ENCODE results near the gene UPK3A.
A peak's percentile ranks its signal among the peaks of the same experiment; 100 is the strongest.

Gene UPK3A

DNA sequence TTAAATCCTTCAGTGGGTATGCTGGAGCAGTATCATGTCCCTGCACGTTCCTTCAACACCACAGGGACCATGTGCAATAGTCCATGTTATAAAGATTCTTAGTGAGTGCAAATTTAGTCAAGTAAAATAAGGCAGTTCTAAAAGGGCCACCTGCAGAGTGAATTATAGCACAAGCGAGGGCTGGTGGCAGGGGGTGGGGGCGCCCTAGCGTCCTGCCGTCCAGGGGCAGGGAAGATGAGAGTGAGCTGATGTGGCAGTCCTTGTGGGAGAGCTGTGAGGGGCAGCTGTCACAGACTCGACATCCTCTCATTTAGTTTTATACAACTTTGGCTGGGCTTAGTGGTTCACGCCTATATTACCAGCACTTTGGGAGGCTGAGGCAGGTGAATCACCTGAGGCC, 54.0 kb downstream of the UPK3A start:
- H3K4me3 ChIP-seq (ENCODE audit: low read length), result no peak overlapping the region
- TF ChIP-seq, protein P1, sequence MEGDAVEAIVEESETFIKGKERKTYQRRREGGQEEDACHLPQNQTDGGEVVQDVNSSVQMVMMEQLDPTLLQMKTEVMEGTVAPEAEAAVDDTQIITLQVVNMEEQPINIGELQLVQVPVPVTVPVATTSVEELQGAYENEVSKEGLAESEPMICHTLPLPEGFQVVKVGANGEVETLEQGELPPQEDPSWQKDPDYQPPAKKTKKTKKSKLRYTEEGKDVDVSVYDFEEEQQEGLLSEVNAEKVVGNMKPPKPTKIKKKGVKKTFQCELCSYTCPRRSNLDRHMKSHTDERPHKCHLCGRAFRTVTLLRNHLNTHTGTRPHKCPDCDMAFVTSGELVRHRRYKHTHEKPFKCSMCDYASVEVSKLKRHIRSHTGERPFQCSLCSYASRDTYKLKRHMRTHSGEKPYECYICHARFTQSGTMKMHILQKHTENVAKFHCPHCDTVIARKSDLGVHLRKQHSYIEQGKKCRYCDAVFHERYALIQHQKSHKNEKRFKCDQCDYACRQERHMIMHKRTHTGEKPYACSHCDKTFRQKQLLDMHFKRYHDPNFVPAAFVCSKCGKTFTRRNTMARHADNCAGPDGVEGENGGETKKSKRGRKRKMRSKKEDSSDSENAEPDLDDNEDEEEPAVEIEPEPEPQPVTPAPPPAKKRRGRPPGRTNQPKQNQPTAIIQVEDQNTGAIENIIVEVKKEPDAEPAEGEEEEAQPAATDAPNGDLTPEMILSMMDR (conservative IDR thresholded peaks at IDR 0.05; ENCODE audit: low read depth, low read length), result no peak
- DNase-seq (ENCODE audit: low read depth), result no peak

DNA sequence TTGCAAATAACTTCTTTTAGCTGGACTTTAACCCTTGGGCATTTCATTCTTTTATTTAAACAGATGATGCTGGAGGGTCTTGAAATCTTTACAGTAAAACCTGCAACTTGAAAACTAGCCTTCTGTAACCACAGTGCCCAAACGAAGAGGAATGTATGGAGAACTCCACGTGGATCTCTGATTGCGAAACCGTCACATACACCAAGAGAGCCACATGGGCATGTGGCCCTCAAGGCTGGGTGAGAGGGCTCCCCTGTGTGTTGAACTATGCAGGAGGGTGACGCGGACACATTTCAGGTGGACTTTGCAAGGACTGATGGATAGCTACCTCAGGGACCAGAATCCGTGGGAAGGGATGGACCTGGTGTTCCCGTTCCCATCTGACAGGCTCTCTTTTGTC, 55.6 kb downstream of the UPK3A start:
- DNase-seq (ENCODE audit: low read depth), result no peak
- no peak overlapping the region for H3K4me3 ChIP-seq (ENCODE audit: low read length)
- TF ChIP-seq, protein P1 (conservative IDR thresholded peaks at IDR 0.05; ENCODE audit: low read depth, low read length), result no peak

DNA sequence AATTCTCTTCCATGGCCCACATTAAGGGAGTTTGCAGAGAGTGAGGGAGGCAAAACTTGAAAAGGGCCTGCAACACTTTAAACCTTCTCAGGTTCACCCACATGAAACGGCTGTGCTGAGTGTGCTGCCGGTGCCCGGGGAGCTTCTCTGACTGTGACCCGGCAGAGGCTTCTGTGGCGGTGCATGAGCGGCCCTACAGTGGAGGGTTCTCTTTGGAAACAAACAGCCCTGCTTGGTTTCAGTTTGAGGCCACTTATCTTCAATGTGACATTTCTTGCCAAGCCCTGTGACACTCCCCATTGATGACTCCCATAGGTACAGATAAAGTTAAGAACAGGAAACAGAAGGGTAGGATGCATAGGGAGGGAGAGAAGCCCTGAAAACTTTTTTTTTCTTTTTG, 56.7 kb downstream of the UPK3A start:
- TF ChIP-seq, protein P1 (conservative IDR thresholded peaks at IDR 0.05; ENCODE audit: low read depth, low read length), result no peak
- no peak for DNase-seq (ENCODE audit: low read depth)
- H3K4me3 ChIP-seq (ENCODE audit: low read length), result no peak overlapping the region

DNA sequence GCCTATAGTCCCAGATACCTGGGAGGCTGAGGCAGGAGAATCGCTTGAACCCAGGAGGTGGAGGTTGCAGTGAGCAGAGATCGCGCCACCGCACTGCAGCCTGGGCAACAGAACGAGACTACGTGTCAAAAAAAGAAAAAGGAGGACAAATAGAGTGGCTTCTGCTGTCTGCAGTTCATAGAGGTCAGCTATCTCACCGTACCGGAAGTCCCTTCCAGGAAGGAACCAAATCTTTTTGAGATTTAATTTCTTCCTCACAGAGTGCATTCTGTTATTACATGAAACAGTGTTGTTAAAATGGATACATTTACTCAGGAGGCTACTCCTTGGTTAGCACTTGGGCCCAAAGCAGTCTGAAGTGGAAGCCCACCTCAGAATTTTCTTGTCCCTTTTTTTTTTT, 58.4 kb downstream of the UPK3A start:
- TF ChIP-seq, protein P1 (conservative IDR thresholded peaks at IDR 0.05; ENCODE audit: low read depth, low read length), result no peak
- no peak for DNase-seq (ENCODE audit: low read depth)
- no peak overlapping the region for H3K4me3 ChIP-seq (ENCODE audit: low read length)

DNA sequence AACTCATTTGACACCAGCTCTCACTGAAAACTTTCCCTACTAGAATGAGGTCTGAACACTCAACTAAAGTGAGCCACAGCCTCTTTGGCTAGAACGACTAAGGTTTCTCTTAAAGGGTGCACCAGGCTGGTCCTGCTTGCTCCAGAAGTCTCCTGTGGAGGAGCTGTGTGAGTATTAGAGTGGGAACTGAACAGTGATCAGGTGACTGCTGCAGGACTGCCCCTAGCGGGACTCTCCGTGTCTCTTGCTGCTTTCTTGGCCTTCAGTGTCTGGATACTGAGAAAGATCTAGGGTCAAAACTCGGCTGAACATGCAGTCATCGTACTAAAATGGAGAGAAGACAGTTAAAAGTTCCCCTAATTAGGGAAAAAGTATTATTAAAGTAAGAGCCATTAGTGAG, 59.6 kb downstream of the UPK3A start:
- no peak overlapping the region for H3K4me3 ChIP-seq (ENCODE audit: low read length)
- DNase-seq (ENCODE audit: low read depth), result peak; percentile 34
- TF ChIP-seq, protein P1 (conservative IDR thresholded peaks at IDR 0.05; ENCODE audit: low read depth, low read length), result peak; percentile 63
